Keratinocyte (primary cell): Measurements from ENCODE around the gene CPHXL. TPM values are rescaled to one million over a fixed set of nuclear protein-coding genes. Genes with fewer than 3 reads are reported as not detected.

Experiments
- DNase-seq: peaks from one replicate; pipeline ENCODE4 v3.0.0-alpha.2; 2011; ENCODE audit warnings: low read depth, missing footprints, low spot score
- FAIRE-seq: peaks from 2 replicates; lab custom pipeline; 2011; peaks lifted over from hg19 to GRCh38; lab: Jason Lieb, UNC
- H2AFZ ChIP-seq: 2 replicates; pipeline ENCODE4 v1.6.0; 2012; ENCODE audit warnings: low read length, control low read depth, inconsistent platforms; ENCODE audit not compliant: control insufficient read depth
- H3K27ac ChIP-seq: 2 replicates; pipeline ENCODE4 v1.5.1; 2011; ENCODE audit warnings: low read length; ENCODE audit not compliant: control insufficient read depth, insufficient read depth
- H3K27me3 ChIP-seq: 3 replicates; pipeline ENCODE4 v1.6.0; 2011; ENCODE audit warnings: low read length; ENCODE audit not compliant: control insufficient read depth, insufficient read depth; ENCODE audit errors: extremely low read depth
- H3K36me3 ChIP-seq, 2 experiments: 2 replicates in 1 of 2; 3 replicates in 1 of 2; pipeline ENCODE4 v1.5.1; 2011; ENCODE audit warnings: low read length in 2 of 2, mild to moderate bottlenecking in 1 of 2; ENCODE audit not compliant: control insufficient read depth in 2 of 2, insufficient read depth in 2 of 2; ENCODE audit errors: extremely low read depth in 1 of 2
- H3K4me1 ChIP-seq: 3 replicates; pipeline ENCODE4 v1.5.1; 2011; ENCODE audit warnings: low read length; ENCODE audit not compliant: control insufficient read depth, insufficient read depth; ENCODE audit errors: extremely low read depth
- H3K4me2 ChIP-seq: 3 replicates; pipeline ENCODE4 v1.6.0; 2011; ENCODE audit warnings: low read depth, low read length; ENCODE audit not compliant: control insufficient read depth, insufficient read depth; ENCODE audit errors: extremely low read depth
- H3K4me3 ChIP-seq, 3 experiments: fragments of 200-600 bp in 1 of 3; sonication (generic) in 1 of 3; 2 replicates in 2 of 3; 3 replicates in 1 of 3; pipeline ENCODE4 v1.5.1; 2011 to 2016; ENCODE audit warnings: low read length in 3 of 3, mild to moderate bottlenecking in 3 of 3, control low read depth in 2 of 3, inconsistent platforms in 1 of 3, low read depth in 1 of 3, mixed read lengths in 1 of 3, mixed run types in 1 of 3, moderate library complexity in 1 of 3; ENCODE audit not compliant: control insufficient read depth in 2 of 3, insufficient read depth in 2 of 3; ENCODE audit errors: extremely low read depth in 1 of 3
- H3K79me2 ChIP-seq: 2 replicates; pipeline ENCODE4 v1.6.0; 2012; ENCODE audit warnings: low read length; ENCODE audit not compliant: control insufficient read depth, insufficient read depth
- H3K9ac ChIP-seq: 3 replicates; pipeline ENCODE4 v1.6.0; 2011; ENCODE audit warnings: low read length; ENCODE audit not compliant: control insufficient read depth, insufficient read depth; ENCODE audit errors: extremely low read depth
- H3K9me1 ChIP-seq: 3 replicates; pipeline ENCODE4 v1.6.0; 2011; ENCODE audit warnings: low read length; ENCODE audit not compliant: control insufficient read depth, insufficient read depth; ENCODE audit errors: extremely low read depth
- H3K9me3 ChIP-seq: 2 replicates; pipeline ENCODE4 v1.5.1; 2012; ENCODE audit warnings: low read depth, low read length; ENCODE audit not compliant: control insufficient read depth
- H4K20me1 ChIP-seq: 3 replicates; pipeline ENCODE4 v1.6.0; 2011; ENCODE audit warnings: low read length; ENCODE audit not compliant: control insufficient read depth, insufficient read depth; ENCODE audit errors: extremely low read depth
- EZH2 ChIP-seq: IDR thresholded peaks from one replicate; pipeline ENCODE4 v1.6.1; 2012; ENCODE audit warnings: inconsistent platforms, mild to moderate bottlenecking, low read length, moderate library complexity
- dilution Hi-C: fragments of 300-500 bp; cut with MboI; formaldehyde crosslinking; loops from one replicate; pipeline ENCODE4 v1.7.0; 2020; ENCODE audit warnings: low sequenced_read_pairs; ENCODE audit not compliant: extremely low pct_ligation_motif_present
- polyA plus RNA-seq, 5 experiments: library from polyadenylated mRNA; depleted of rRNA in 3 of 5; stranded (reverse) in 3 of 5; stranded (forward) in 1 of 5; unstranded in 1 of 5; fragments of >200 nt; gene quantifications; 1 replicate in 1 of 5; 2 replicates in 3 of 5; 3 replicates in 1 of 5; pipeline versions ENCODE4 v1.2.1 to v1.2.3, GENCODE V29; 2011 to 2012; ENCODE audit warnings: missing spikeins in 2 of 5, low read depth in 1 of 5, low replicate concordance in 1 of 5
- TF ChIP-seq, protein P1 (sequence below), 3 experiments: IDR thresholded peaks in 1 of 3; conservative IDR thresholded peaks in 1 of 3; optimal IDR thresholded peaks in 1 of 3; 2 replicates in 2 of 3; 3 replicates in 1 of 3; pipeline versions ENCODE3 to v1.5.1; 2011; ENCODE audit warnings: low read length in 3 of 3, mild to moderate bottlenecking in 3 of 3, moderate library complexity in 2 of 3, control low read depth in 1 of 3, inconsistent platforms in 1 of 3; ENCODE audit not compliant: insufficient read depth in 2 of 3; ENCODE audit errors: extremely low read depth in 1 of 3

CPHXL gene
- polyA plus RNA-seq, 1 donor (not counting 4 experiments of a cell fraction or from before 2014, with no cell fraction given): not detected

DNA sequence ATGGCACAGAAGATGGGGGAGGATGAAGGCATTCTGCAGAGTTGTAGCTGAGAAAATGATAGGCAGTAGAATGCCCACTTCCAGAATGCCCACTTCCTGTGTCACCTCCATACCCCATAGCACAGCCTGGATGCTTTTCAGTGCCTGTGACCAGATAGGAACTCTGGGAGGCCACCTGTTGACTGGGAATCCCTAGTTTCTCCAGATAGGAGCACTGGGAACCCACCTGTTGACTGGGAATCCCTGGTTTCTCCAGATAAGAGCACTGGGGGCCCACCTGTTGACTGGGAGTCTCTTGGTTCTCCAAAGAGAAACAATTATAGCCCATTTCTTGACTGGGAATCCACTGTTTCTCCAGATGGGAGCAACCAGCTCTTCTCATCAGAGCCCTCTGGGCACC is 11.6 kb downstream of the CPHXL start:
- H3K36me3 ChIP-seq: no peaks in the 10 kb centered on the region
- no peak for FAIRE-seq
- dilution Hi-C loops: no loop called here

DNA sequence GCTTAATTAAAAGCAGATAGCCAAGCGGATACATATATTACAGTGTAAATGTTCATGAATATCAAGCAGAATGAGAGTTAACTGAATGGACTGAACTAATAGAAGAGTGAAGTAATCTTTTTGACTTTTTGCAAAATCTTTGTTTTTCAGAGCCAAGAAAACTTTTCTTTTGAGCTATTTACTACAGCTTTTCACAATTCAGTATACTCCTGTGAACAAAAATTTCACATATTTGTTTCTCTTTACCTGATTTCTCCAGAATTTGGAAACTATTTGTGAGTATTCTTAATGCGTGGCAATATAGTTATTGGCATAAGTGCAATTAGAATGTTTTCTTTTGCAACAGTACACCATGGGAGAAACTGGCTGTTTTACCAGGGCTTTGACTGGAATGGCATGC is 15.9 kb downstream of the CPHXL start:
- no peaks in the 10 kb centered on the region for H3K9me3 ChIP-seq
- dilution Hi-C loops: no loop called here
- no peaks in the 10 kb centered on the region for H3K4me1 ChIP-seq
- H4K20me1 ChIP-seq: no peaks in the 10 kb centered on the region
- H3K4me3 ChIP-seq: no peak overlapping the region
- no peaks in the 10 kb centered on the region for H3K79me2 ChIP-seq
- FAIRE-seq (no peak), DNase-seq (no peak)
- no peak overlapping the region for H3K27ac ChIP-seq
- no peak overlapping the region for H2AFZ ChIP-seq
- TF ChIP-seq EZH2: no peak
- TF ChIP-seq, protein P1, sequence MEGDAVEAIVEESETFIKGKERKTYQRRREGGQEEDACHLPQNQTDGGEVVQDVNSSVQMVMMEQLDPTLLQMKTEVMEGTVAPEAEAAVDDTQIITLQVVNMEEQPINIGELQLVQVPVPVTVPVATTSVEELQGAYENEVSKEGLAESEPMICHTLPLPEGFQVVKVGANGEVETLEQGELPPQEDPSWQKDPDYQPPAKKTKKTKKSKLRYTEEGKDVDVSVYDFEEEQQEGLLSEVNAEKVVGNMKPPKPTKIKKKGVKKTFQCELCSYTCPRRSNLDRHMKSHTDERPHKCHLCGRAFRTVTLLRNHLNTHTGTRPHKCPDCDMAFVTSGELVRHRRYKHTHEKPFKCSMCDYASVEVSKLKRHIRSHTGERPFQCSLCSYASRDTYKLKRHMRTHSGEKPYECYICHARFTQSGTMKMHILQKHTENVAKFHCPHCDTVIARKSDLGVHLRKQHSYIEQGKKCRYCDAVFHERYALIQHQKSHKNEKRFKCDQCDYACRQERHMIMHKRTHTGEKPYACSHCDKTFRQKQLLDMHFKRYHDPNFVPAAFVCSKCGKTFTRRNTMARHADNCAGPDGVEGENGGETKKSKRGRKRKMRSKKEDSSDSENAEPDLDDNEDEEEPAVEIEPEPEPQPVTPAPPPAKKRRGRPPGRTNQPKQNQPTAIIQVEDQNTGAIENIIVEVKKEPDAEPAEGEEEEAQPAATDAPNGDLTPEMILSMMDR (optimal IDR thresholded peaks at IDR 0.05 in 1 of 3, IDR thresholded peaks at IDR 0.05 in 1 of 3, conservative IDR thresholded peaks at IDR 0.05 in 1 of 3; ENCODE audit: extremely low read depth in 1 of 3, insufficient read depth in 2 of 3, low read length in 3 of 3): no peak
- H3K9me1 ChIP-seq: no peaks in the 10 kb centered on the region
- no peaks in the 10 kb centered on the region for H3K27me3 ChIP-seq
- no peak overlapping the region for H3K9ac ChIP-seq
- no peak overlapping the region for H3K4me2 ChIP-seq
- no peaks in the 10 kb centered on the region for H3K36me3 ChIP-seq

More for the DNA sequence above, 11.6 kb downstream of the CPHXL start:
- no peak for DNase-seq
- H3K27ac ChIP-seq: no peak overlapping the region
- no peak for TF ChIP-seq EZH2
- H3K9ac ChIP-seq: no peak overlapping the region
- no peaks in the 10 kb centered on the region for H3K4me1 ChIP-seq
- H3K4me2 ChIP-seq: no peak overlapping the region
- H3K9me1 ChIP-seq: no peaks in the 10 kb centered on the region
- H2AFZ ChIP-seq: no peak overlapping the region
- no peaks in the 10 kb centered on the region for H3K79me2 ChIP-seq
- H3K4me3 ChIP-seq: no peak overlapping the region
- H4K20me1 ChIP-seq: no peaks in the 10 kb centered on the region
- no peaks in the 10 kb centered on the region for H3K9me3 ChIP-seq
- H3K27me3 ChIP-seq: no peaks in the 10 kb centered on the region

DNA sequence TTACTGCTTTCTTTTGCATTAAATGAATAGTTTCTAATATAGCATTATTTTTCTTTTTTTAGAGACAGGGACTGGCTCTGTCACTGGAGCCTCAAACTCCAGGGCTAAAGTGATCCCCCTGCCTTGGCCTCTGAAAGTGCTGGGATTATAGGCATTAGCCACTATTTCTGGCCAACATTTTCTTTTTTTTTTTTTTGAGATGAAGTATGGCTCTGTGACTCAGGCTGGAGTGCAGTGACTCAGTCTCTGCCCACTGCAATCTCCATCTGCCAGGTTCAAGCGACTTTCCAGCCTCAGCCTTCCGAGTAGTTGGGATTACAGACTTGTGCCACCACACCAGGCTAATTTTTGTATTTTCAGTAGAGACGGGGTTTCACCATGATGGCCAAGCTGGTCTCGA is 23.0 kb downstream of the CPHXL start:
- Histone ChIP-seq H3K36me3 (no peaks in the 10 kb centered on the region), H3K27ac (no peak overlapping the region), H3K79me2 (no peaks in the 10 kb centered on the region), H4K20me1 (no peaks in the 10 kb centered on the region), H3K9me1 (no peaks in the 10 kb centered on the region), H3K4me1 (no peaks in the 10 kb centered on the region), H3K4me3 (no peak overlapping the region), H3K9me3 (no peaks in the 10 kb centered on the region), H3K27me3 (no peaks in the 10 kb centered on the region), H3K9ac (no peak overlapping the region), H2AFZ (no peak overlapping the region), H3K4me2 (no peak overlapping the region)
- TF ChIP-seq, protein P1 (optimal IDR thresholded peaks at IDR 0.05 in 1 of 3, IDR thresholded peaks at IDR 0.05 in 1 of 3, conservative IDR thresholded peaks at IDR 0.05 in 1 of 3; ENCODE audit: extremely low read depth in 1 of 3, insufficient read depth in 2 of 3, low read length in 3 of 3): no peak
- TF ChIP-seq EZH2: no peak
- FAIRE-seq (no peak), DNase-seq (no peak)
- dilution Hi-C loops: no loop called here
